LoVo (cell line): ENCODE results near the gene EXOSC6.
"Not testable (repeated sequence)": the region's sequence is repeated elsewhere in the genome, so short reads cannot be mapped to it uniquely, and the experiment has no call there.

Source experiments
- DNase-seq: peaks from one replicate; pipeline ENCODE4 v3.0.0-alpha.2; 2016; ENCODE audit warnings: low spot score

EXOSC6 gene

GRCh38 chr16:70198666-70199065, 53.1 kb downstream of the EXOSC6 start:
- DNase-seq, result not testable (repeated sequence)

DNA sequence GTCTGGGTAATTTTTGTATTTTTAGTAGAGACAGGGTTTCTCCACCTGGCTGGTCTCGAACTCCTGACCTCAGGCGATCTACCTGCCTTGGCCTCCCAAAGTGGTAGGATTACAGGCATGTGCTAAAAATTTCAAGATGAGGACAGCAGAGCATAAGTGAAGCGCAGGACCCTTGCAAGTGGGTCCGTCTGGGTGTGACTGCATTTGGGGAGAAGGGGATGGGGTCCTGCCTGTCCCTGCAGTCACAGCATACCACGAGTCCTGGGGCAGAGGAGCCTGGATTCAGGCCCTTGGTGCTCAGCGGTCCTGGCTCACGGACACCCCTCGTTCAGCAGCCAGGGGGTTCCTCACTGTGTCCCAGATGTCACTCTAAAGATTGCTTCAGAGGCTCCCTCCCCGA, 53.5 kb downstream of the EXOSC6 start:
- DNase-seq, result not testable (repeated sequence)

DNA sequence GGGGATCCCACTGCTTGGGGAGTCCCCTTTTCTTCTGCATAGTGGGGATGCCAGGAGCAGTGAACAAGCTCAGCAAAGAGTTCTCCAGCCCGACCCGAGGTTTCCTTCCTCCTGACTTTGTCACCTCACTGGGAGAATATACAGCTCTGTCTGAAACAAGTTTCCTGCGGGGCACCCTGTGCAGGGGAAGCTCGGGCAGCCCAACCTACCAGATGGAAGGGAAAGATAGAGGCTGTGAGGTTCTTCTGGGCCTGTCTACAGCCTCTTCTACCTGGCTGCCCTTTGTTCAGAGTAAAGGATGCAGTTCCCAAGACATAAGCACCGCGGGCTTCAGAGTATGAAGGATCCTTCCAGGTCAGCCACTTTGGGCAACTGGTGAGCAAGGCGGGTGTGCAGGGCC, 54.1 kb downstream of the EXOSC6 start:
- not testable (repeated sequence) for DNase-seq
